GM19043 (cell line): ENCODE data around the gene ZNF580.

Source experiments
- ATAC-seq: cut with Tn5 transposase; IDR thresholded peaks from one replicate; pipeline ENCODE4 v1.9.1; 2021; ENCODE audit warnings: low read depth; ENCODE audit not compliant: unreplicated experiment

The ZNF580 gene

GRCh38 chr19:55640577-55641425, at the start of gene ZNF580:
Gene ZNF580, plus strand, starts transcription at chr19:55641002. Its CDS starts 1,507 bp downstream, at chr19:55642509.
- no peak for ATAC-seq

- ATAC-seq: no peak
Measured at GRCh38 chr19:55591555-55591954, 49.2 kb upstream of the ZNF580 start.

DNA sequence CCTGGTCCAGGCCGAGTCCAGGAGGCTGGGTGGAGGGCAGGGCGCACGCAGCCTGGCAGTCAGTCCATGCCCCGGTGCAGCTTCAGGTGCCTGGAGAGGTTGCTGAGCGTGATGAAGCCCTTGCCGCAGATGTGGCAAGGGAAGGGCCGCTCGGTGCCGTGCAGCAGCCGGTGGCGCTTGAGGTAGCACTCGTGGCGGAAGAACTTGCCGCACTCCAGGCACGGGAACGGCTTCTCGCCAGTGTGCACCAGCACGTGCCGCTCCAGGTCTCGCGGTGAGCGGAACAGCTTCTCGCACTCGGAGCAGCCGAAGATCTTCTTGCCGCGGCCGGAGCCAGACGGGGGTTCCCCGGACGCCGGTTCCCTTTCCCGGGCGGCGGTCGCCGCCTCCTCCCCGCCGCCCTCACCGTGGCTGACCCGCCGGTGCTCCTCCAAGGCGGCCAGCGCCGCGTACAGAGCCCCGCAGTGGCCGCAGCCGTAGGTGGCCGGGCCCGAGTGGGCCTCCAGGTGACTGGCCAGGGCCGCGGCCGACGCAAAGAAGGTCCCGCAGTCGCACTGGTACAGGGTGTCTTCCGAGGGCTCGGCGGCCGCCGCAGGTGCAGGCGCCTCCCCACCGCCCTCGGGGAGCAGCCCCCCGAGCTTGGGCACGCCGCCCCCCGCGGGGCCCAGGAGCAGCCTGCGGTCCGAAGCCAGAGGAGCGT, 48.3 kb upstream of the ZNF580 start:
- ATAC-seq: no peak

GRCh38 chr19:55593096-55593772, 47.6 kb upstream of the ZNF580 start:
- no peak for ATAC-seq

DNA sequence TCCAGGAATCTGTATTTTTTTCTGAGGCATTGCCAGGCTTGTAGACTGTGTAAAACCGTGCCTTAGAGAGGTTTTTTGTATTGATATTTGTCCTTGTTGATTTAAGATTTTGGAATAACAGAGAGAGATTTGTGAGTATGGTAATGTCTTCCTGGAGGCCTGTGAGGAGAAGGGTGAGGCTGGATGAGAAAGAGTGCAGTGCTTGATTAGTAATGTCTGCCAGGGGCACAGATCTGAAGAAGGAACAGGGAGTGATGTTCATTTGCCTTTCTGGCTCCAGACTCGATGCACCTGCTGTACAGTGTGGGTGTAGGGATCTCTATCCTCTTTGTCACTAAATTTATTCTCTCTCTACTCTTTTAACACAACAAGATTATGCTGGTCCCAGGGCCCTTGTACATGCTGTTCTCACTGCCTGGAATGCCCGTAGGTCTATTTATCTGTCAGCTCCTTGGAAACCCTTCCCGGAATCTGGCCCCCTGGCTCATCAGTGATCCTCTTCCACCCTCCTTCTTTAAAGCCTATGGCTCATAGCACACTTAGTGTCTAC, 45.7 kb upstream of the ZNF580 start:
- no peak for ATAC-seq

GRCh38 chr19:55596304-55596703, 44.5 kb upstream of the ZNF580 start:
- no peak for ATAC-seq

GRCh38 chr19:55597501-55597921, 43.3 kb upstream of the ZNF580 start:
- ATAC-seq: no peak

GRCh38 chr19:55598034-55598433, 42.8 kb upstream of the ZNF580 start:
- ATAC-seq: no peak

GRCh38 chr19:55598719-55599467, 41.9 kb upstream of the ZNF580 start:
- ATAC-seq: peak; percentile 42

GRCh38 chr19:55599468-55599841, 41.3 kb upstream of the ZNF580 start, which contains the start of gene FIZ1:
Gene FIZ1, minus strand, starts transcription at chr19:55599517. Its CDS starts 1,652 bp downstream, at chr19:55597865.
- peak; percentile 42 for ATAC-seq

DNA sequence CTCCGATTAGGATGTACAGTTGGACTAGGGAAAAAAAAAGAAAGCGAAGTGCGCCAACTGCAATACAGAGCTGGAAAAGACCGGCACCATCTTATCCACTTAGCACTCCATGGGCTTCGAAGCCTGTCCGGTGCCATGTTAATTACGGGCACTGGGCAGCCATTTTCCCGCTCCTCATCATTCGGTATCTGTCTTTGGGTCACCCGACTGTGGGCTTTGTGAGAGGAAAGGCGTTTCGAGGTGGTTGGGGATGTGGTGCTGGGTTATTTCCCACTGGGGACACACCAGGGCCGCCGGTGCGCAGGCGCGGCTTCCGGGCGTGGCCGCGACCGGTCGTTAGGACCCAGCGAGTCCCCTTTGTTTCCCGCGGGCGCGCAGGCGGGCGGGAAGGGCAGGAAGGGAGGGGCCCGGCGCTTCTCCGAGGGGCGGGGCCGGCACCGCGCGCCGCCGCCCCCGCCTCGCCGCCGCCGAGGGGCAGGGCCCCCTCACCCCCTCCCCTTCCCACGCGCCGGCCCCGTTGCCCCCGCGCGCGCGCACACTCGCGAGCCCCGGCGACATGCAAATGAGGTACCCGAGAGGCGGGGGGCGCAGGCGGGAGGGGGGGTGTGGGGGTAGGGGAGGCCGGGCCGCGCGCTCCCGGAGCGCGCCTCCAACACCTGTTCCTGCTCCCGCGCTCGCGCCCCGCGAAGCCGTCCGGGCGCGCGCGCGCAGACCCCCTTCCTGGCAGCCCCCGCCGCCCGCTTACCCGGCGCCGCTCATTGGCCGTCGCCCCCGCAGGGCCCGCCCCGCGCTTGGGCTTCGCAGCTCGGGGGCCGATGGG, 40.8 kb upstream of the ZNF580 start, which contains the start of gene ZNF524:
TSS of gene ZNF524 (plus strand) at position 447 of the 820 bp plus-strand sequence. CDS start 1,825 bp downstream, outside the sequence.
- peak; percentile 32 for ATAC-seq

DNA sequence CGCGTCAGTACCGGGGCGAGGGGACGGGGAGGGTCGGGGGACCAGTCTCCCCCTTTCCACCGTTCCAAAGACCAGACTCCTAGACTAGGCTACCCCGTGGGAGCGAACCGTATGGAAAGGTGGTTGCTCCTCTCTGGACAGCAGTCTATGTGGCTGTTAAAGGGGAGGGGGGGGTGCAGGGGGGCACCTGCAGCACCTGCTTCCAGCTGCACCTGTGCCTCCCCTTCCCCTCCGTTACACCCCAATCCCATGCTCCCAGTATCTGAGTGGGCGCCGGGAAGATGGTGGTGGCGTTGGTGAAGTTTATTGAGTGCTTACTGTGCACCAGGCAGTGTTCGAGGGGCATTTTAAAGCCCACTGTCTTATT, 40.2 kb upstream of the ZNF580 start:
- no peak for ATAC-seq

- no peak for ATAC-seq
Measured at GRCh38 chr19:55601084-55601483, 39.7 kb upstream of the ZNF580 start.

GRCh38 chr19:55602104-55603001, 38.4 kb upstream of the ZNF580 start:
- no peak for ATAC-seq

DNA sequence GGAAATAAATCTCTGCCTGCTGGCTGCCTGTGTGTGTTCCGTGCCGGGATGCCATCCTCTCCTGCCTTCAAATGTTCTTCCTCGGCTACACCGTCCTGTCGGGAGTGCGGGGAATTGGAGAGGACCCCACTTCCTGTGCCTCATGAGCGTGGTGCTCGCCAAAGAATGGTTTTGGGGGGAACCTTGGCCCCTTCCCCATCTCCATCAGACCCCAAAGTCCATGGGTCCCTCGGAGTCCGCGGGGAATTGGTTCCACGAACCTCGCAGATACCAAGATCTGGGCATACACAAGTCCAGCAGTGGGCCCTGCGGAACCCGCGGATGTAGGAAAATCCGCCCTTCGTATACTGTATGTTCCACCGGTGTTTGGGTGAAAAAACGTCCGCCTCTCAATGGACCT, 37.7 kb upstream of the ZNF580 start:
- no peak for ATAC-seq

- no peak for ATAC-seq
Measured at GRCh38 chr19:55603581-55604292, 37.1 kb upstream of the ZNF580 start.

GRCh38 chr19:55605207-55605636, 35.6 kb upstream of the ZNF580 start:
- peak; percentile 63 for ATAC-seq
